ENCODE measurements around the gene EPB41L2.
"Not testable (repeated sequence)": the region's sequence is repeated elsewhere in the genome, so short reads cannot be mapped to it uniquely, and the experiment has no call there.

GRCh38 chr6:130942752-130943151 lies 120.3 kb downstream of the EPB41L2 start:
- not testable (repeated sequence) for TF ChIP-seq POLR2A, CTCF (IDR thresholded peaks at IDR 0.05)

All from body of pancreas (tissue), 4 donors.